GM19240 (cell line): Measurements from ENCODE around the gene FRA10AC1.

Source experiments
- DNase-seq: peaks from one replicate; pipeline ENCODE4 v3.0.0; 2011; ENCODE audit warnings: low spot score; ENCODE audit not compliant: insufficient read length

Gene FRA10AC1

DNA sequence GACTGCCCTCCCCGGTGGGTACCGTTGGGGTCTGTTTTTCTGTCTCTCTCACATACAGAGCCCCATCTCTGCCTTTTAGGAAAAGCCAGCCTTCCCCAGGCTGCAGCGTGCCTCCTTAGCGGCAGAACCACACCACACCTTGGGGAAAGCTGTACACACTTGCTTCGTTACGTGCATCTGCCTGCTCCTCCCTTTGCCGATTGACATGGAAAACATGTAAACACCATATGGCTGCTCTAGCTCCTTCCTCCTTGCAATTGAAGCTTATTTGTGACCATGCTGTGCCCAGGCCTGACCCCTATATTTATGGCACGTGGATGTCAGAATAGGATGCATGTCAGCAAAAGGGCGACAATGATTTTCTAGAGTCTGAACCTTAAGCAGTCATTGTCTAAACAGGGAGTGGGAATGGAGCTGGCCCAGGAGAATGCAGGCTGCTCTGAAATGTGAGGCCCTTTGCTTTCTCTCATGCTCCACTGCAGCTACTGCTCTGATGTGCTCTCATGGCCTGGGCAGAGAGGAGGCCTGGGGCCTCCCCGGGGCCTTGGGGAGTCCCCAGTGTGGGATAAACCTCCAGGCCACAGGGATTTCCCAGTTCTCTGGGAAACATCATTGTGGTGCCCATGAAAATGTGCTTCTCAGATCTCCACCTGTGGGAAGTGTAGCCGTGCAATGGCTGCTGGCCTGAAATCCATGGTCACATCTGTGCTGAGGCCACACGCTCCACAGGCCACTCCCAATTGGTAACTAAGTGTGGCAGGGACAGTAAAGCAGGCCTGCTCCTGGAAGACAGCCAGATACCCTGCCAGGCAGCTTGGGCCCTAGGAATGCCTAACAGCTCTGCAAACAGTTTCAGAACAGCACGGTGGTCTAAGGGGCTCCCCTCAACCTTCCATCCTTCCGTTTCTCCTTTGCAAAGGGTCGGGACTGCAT lies 71.5 kb downstream of the FRA10AC1 start:
- DNase-seq, result no peak

DNA sequence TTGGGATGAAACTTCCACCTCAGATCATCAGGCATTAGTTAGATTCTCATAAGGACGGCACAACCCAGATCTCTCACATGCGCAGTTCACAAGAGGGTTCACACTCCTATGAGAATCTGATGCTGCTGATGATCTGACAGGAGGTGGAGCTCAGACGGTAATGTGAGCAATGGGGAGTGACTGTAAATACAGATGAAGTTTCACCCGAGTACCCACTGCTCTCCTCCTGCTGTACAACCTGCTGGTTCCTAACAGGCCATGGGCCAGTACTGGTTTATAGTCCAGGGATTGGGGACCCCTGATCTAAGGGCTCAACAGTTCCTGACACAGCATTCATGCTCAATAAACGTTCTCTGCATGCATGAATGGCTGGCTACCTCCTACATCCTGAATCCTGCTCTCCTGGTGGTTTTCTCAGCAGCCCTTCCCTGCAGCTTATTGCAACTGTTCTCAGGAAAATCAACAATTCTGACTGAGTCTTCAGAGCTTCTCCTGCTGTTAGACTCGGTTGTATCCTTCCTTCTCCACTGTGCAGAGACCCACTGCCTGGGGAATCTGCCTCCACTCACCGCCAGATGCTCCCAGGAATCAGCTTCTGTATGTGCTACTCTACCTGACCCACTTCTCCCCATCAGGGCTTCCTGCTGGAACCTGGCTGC lies 72.6 kb downstream of the FRA10AC1 start:
- no peak for DNase-seq

DNA sequence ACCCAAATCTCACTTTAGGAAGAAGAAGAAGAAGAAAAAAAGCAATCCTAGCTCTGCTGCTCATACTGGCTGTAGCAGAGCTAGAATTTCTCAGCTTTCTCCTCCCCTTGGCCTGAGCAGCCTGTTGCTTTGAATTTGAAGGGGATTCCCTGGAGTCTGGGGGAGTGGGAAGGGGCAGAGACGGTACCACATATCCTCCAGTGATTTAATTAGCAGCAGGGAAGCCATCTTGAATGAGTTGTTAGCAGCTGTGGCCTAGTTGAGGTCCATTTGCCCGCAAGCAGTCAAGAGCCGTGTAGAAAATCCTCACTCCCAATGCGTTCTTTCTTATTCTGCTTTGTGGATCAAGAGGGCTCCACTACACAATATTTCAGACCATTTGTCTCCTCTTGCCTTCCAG lies 73.5 kb downstream of the FRA10AC1 start:
- DNase-seq, result no peak

DNA sequence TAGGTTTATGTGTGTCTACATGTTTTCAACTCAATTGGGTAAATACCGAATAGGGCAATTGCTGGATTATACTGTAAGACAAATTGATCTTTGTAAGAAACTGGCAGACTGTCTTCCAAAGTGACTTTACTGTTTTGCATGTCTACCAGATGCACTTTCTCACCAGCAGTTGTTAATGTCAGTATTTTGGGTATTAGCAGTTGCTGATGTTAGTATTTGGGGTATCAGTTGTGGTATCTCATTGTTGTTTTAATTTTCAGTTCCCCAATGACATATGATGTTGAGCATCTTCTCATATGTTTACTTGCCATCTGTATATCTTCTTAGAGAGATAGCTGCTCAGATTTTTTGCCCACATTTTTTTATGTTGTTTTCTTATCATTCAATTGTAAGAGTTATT lies 79.5 kb downstream of the FRA10AC1 start:
- DNase-seq, result no peak

DNA sequence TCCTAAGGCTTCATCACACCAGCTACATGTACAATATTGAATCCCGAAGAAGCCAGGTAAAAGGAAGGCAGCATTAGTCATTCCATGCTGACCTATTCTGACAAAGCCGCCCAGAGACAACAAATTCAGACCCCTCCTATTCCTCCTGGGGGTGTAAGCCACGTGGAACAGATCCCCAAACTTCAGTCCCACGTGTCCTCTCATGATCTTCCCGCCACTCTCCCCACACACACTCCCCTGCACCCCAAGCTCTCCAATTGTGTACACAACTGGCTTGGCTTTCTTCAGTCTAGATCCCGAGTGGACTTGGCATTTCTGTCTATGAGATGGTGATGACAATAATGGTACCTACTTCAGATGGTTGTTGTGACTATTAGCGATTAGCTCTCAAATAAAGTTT lies 81.5 kb downstream of the FRA10AC1 start:
- no peak for DNase-seq
